ENCODE measurements around the gene GMDS.

The GMDS gene

GRCh38 chr6:1577896-1578745 is 667.3 kb downstream of the GMDS start:
- no peak overlapping the region for H3K9ac ChIP-seq

GRCh38 chr6:1577146-1577680 is 668.2 kb downstream of the GMDS start:
- Histone ChIP-seq H3K4me2 (ENCODE audit: low read length) (no peak overlapping the region), H3K27me3 (ENCODE audit: control insufficient read depth, insufficient read depth, low read length) (no peaks in the 10 kb centered on the region), H3K4me3 (ENCODE audit: low read depth, low read length) (no peak overlapping the region), H3K9ac (no peak overlapping the region), H3K36me3 (ENCODE audit: control insufficient read depth, insufficient read depth, low read length) (no peaks in the 10 kb centered on the region), H2AFZ (no peak overlapping the region), H3K9me3 (ENCODE audit: control insufficient read depth, low read length) (no peaks in the 10 kb centered on the region), H3K27ac (no peak overlapping the region), H3K4me1 (no peaks in the 10 kb centered on the region), H3K79me2 (no peaks in the 10 kb centered on the region)
- TF ChIP-seq CTCF (IDR thresholded peaks at IDR 0.05): no peak

More at GRCh38 chr6:1577896-1578745, 667.3 kb downstream of the GMDS start:
- no peaks in the 10 kb centered on the region for H3K27me3 ChIP-seq (ENCODE audit: control insufficient read depth, insufficient read depth, low read length)
- no peak overlapping the region for H3K27ac ChIP-seq
- no peak for TF ChIP-seq CTCF (IDR thresholded peaks at IDR 0.05)
- H3K4me3 ChIP-seq (ENCODE audit: low read depth, low read length): no peak overlapping the region
- H3K4me2 ChIP-seq (ENCODE audit: low read length): no peak overlapping the region
- H2AFZ ChIP-seq: no peak overlapping the region
- no peaks in the 10 kb centered on the region for H3K79me2 ChIP-seq
- H3K9me3 ChIP-seq (ENCODE audit: control insufficient read depth, low read length): no peaks in the 10 kb centered on the region
- no peaks in the 10 kb centered on the region for H3K4me1 ChIP-seq
- no peaks in the 10 kb centered on the region for H3K36me3 ChIP-seq (ENCODE audit: control insufficient read depth, insufficient read depth, low read length)

GRCh38 chr6:1576711-1577110 is 668.7 kb downstream of the GMDS start:
- Histone ChIP-seq H3K27ac (no peak overlapping the region), H3K4me2 (ENCODE audit: low read length) (no peak overlapping the region), H3K9me3 (ENCODE audit: control insufficient read depth, low read length) (no peaks in the 10 kb centered on the region), H3K4me3 (ENCODE audit: low read depth, low read length) (no peak overlapping the region), H3K36me3 (ENCODE audit: control insufficient read depth, insufficient read depth, low read length) (no peaks in the 10 kb centered on the region), H3K79me2 (no peaks in the 10 kb centered on the region), H3K9ac (no peak overlapping the region), H2AFZ (no peak overlapping the region), H3K4me1 (no peaks in the 10 kb centered on the region), H3K27me3 (ENCODE audit: control insufficient read depth, insufficient read depth, low read length) (no peaks in the 10 kb centered on the region)
- TF ChIP-seq CTCF (IDR thresholded peaks at IDR 0.05): no peak

GRCh38 chr6:1576166-1576565 is 669.2 kb downstream of the GMDS start:
- no peak overlapping the region for H3K9ac ChIP-seq

More at GRCh38 chr6:1576166-1576565, 669.2 kb downstream of the GMDS start:
- Histone ChIP-seq H3K79me2 (no peaks in the 10 kb centered on the region), H3K4me3 (ENCODE audit: low read depth, low read length) (no peak overlapping the region), H2AFZ (no peak overlapping the region), H3K27me3 (ENCODE audit: control insufficient read depth, insufficient read depth, low read length) (no peaks in the 10 kb centered on the region), H3K36me3 (ENCODE audit: control insufficient read depth, insufficient read depth, low read length) (no peaks in the 10 kb centered on the region), H3K4me2 (ENCODE audit: low read length) (no peak overlapping the region), H3K9me3 (ENCODE audit: control insufficient read depth, low read length) (no peaks in the 10 kb centered on the region), H3K4me1 (no peaks in the 10 kb centered on the region), H3K27ac (no peak overlapping the region)
- no peak for TF ChIP-seq CTCF (IDR thresholded peaks at IDR 0.05)
